ENCODE data around the gene EXOSC5.
A peak's percentile ranks its signal among the peaks of the same experiment; 100 is the strongest.
"Not testable (repeated sequence)": the region's sequence is repeated elsewhere in the genome, so short reads cannot be mapped to it uniquely, and the experiment has no call there.

EXOSC5 gene

DNA sequence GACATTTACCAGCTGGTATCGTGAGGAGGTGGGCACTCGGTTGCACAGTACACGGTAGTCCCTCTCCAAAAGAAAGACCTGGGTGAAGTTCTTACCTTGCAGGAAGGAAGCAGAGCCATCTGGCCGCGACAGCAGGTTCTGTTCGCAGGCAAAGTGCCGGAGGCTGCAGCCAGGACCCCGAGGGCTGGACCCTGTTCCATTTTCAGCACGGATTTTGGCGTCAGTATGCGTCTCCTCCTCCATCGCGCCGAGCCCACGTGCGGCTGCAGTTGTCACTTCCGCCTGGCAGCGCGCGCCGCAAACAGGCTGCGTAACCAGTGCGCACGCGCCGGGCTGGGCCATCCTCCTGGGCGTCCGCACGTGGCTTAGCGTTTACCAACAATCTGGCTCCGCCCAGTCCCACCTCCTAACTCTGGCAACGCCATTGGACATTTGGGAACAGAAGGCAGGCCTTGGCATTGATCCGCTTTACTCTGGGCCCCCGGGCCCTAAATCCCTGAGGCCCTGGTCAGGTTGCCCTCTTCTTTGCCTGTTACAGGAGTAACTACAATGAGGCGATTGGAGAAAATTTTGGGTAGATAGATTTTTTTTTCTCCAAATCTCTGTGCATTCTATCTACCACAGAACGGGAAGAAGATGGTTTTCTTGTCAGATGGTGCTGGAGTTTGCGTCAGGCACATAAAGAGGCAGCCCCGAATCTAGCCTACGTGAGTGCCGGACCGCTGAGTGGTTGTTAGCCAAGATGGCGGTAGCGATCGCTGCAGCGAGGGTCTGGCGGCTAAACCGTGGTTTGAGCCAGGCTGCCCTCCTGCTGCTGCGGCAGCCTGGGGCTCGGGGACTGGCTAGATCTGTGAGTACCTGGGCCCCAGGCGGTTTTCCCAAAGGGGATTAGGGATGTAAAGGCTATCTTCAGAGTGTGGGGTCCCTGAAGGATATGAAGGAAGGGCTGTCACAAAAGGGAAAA, at the start of gene EXOSC5, which contains the start of gene BCKDHA:
Gene EXOSC5, minus strand, starts transcription at position 274 of the 964 bp plus-strand sequence. Its CDS starts 31 bp downstream, at position 243.
Gene BCKDHA, plus strand, starts transcription at position 733 of the 964 bp plus-strand sequence. Its CDS starts 10 bp downstream, at position 743.
- FAIRE-seq (peak; percentile 79), DNase-seq (ENCODE audit: low spot score) (peak; percentile 99)

DNA sequence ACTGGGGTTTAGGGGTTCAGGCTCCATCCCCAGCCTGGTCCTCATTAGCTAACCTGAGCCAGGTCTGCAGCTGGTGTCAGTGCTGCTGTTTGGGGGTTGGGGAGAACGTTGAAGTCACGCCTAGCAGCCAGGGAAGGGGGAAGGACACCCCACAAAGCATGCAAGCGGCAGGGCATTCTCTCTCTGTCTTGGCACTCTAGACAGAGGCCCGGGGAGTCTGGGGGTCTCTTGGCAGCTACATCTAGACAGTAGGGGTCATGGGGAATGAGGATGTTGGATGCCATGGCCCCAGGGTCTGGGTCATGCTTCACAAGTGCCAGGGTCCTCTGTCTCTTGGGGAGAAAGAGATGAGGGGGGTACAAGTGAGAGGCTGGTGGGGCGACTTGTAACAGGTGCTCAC, 48.4 kb upstream of the EXOSC5 start:
- DNase-seq (ENCODE audit: low spot score) (no peak), FAIRE-seq (no peak)

DNA sequence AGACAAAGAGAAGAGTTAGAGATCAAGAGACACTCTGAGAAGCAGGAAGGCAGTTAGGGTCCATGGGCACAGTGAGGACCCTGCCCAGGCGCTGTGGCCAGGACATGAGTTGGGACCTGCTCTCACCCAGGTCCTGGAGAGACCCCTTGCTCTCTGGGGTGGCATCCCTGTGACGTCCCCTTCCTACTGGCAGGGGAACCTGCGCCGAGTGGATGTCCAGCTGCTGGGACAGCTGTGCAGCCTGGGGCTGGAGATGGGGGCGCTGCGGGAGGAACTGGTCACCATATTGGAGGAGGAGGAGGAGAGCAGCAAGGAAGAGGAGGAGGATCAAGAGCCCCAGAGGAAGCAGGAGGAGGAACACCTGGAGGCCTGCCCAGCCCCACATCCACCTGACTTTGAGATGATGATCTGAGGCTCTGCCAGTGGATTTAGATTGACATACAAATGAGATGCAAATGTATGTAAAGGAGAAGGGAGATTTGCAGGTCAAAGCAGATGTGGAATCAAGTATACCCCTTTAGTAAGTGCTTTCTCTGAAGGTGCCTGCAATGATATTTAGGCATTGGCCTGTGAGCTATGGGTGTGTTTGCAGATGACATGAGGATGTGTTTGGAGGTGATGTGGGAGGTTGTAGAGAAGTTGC, 46.8 kb upstream of the EXOSC5 start:
- no peak for FAIRE-seq
- no peak for DNase-seq (ENCODE audit: low spot score)

DNA sequence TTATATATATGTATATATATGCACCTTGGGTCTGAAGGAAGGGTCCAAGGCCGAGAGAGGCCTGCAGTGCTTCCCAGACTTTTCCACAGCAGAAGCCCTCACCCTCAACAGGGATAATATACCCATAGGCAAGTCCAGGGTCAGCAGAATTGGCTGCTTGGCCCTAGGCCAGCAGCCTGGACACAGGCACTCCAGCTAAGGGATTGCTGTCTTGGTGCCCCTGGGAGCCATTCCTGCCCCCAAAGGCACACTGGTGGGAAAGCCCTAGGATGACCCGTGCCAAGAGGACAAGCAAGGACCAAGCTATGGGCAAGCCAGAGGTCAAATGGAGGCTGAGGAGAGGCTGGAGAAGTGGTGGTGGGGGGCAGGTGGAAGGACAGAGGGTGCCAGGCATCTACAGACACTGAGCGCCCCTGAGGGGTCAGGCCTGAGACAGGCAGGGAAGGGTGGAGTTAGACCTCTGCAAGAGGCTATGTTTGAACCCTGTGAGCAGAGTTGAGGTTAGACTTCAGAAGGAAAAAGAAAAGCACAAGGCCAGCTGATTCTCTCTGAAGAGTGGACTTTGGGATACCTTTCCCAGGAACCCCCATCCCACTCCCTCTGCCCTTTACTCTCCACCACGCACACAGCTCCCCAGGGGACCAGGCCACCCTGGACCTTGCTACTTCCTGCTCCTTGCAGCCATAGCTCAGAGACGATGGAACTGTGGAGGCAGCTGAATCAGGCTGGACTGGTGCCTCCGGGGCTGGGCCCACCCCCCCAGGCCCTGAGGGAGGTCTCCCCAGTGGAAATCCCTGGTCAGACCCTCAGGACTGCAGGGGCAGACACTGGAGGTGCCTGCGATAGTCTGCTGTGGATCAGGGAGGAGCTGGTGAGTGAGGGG, 45.6 kb upstream of the EXOSC5 start, which contains the start of gene ERICH4:
Gene ERICH4, plus strand, starts transcription at position 684 of the 883 bp plus-strand sequence. Its CDS starts 14 bp downstream, at position 698.
- FAIRE-seq (no peak), DNase-seq (ENCODE audit: low spot score) (no peak)

DNA sequence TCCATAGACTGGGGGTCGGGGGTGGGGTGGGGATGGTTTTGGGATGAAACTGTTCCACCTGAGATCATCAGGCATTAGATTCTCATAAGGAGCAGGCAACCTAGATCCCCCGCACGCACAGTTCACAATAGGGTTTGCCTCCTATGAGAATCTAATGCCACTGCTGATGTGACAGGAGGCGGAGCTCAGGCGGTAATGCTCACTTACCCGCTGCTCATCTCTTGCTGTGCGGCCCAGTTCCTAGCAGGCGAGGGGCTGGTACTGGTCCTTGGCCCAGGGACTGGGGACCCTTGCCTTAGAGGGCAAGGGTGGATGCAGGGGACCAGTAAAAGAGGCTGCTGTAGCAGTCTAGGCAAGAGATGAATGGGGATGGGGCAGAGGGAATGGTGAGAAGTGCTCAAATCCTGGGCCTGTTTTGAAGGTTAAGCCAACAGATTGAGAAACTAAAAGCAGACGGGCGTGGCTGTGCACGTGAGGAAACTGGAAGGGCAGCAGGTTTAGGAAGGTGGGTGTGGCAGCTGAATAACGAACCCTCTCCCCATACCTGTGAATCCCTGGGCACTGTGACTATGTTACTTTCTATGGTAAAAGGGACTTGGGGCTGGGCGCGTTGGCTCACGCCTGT, 44.3 kb upstream of the EXOSC5 start:
- FAIRE-seq (no peak), DNase-seq (ENCODE audit: low spot score) (no peak)

DNA sequence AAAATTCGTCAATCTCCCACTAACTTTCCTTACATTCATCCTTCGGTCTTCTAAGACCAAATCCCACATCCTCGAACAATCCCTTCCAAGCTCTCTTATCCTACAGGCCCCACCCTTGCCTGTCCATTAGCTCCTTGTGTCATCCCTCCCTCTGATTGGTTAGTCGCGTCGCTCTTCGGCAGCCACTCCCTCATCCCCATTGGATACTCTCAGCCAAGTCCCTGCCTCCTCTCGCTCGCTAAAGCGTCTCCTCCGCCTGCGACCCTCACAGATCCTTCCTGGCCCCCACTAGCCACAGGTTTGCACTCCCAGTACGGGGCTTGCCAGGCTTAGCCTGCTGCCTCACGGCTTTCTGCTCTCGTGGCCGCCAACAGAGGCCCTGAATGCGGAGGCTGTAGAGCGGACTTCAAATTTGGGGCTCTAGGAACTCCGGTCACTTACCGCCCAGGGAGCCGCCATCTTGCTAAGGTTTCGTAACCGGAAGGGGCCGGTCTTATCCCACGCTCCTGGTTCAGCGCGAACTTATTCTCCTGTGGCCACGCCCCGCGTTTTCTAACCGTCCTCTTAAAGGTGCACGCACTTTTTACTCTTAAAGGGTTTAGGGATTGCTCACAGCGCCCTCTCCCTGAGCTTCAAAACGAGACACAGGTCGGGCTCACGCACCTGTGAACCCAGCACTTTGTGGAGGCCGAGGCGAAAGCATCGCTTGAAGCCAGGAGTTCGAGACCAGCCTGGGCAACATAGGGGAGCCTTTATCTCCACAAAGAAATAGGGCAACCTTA, 42.5 kb upstream of the EXOSC5 start, which contains the start of gene DMAC2:
Gene DMAC2, minus strand, starts transcription at position 472 of the 782 bp plus-strand sequence. Its CDS starts 13 bp downstream, at position 459.
- FAIRE-seq, result peak; percentile 50
- DNase-seq (ENCODE audit: low spot score), result peak; percentile 97

DNA sequence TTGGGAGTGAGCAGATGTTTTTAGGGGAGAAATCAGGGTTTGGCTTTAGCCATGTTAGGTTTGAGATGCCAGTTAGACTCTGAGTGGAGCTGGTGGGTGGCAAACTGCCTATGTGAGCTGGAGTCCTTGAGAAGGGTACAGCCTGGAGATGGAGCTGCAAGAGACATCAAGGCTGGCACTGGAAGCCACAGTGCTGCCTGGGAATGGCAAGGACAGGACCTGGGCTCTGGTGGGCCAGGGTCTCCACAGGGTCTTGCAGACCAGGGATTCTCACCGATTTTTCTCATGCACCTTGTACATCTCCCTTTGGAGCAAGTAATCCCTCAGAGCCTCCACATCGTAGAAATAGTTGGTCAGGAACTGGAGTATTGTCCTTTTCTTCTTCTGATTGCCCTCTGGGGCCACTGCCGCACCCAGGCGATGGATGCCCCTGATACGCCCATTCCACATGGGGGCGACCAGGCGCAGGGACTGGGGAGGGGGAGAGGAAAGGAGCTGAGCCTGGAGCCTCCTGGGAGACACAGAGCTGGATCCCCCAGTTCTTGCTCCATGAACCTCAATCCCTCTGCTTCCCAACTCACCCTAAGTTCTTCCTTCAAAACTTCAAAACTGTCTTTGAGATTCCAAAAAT, 40.9 kb upstream of the EXOSC5 start:
- FAIRE-seq, result no peak
- no peak for DNase-seq (ENCODE audit: low spot score)

DNA sequence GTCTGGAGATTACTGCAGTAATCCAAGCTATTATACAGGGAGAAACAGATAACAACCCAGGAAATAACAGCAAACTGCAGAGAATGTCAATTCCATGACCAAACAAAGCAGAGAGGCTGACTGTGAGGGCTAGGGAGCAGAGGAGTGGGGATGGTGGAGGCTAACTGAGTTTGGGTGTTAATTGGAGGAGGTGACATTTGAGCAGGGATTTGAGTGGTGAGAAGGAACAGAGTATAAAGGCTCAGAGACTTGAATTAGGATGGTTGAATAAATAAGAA, 39.5 kb upstream of the EXOSC5 start:
- FAIRE-seq (no peak), DNase-seq (ENCODE audit: low spot score) (no peak)

DNA sequence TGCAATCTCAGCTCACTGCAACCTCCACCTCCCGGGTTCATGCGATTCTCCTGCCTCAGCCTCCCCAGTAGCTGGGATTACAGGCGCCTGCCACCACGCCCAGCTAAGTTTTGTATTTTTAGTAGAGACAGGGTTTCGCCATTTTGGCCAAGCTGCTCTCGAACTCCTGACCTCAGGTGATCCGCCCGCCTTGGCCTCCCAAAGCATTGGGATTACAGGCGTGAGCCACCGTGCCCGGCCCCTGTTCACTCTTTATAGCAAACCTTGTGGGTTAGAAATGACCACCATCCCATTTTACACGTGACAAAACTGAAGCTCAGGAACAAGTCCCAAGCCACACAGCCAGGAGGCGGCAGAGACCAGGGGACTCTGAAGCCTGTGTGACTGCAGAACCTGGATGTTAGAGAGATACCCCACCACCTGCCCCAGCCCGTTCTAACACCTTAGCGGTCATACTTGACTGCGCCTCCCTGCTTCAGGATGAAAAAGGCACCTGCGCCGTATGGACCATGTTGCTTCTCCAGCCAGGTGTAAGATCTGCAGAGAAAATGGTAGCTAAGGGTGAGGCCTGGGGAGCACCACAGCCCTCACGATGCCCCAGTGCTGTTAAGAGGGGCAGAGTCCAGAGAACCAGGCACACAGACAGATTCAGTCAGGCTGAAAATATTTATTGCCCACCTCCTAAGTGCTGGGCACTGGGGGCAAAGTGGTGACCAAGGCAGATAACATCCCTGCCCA, 38.9 kb upstream of the EXOSC5 start:
- DNase-seq (ENCODE audit: low spot score) (no peak), FAIRE-seq (no peak)

DNA sequence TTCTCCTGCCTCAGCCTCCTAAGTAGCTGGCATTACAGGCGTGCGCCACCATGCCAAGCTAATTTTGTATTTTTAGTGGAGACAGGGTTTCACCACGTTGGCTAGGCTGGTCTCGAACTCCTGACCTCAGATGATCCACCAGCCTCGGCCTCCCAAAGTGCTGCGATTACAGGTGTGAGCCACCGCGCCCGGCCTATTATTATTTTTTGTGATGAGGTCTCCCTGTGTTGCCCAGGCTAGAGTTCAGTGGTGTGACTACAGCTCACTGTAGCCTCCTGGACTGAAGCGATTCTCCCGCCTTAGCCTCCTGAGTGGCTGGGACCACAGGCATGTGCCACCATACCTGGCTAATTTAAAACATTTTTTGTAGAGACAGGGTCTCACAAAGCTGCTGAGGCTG, 38.2 kb upstream of the EXOSC5 start:
- not testable (repeated sequence) for DNase-seq (ENCODE audit: low spot score); FAIRE-seq

DNA sequence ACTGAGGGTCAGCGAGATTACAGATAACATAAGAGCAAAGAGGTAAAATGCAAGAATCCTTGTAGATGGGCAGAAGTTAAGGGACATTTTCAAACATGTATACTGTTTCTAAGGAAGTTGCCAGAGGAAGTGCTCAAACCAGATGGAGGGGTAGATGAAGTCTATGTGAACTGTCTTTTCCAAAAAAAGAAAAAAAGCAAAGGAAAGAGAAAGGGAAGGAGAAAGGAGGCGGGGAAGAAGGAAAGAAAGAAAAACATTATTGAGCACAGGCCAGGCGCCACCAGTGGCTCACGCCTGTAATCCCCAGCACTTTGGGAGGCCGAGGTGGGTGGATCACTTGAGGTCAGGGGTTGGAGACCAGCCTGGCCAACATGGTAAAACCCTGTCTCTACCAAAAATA, 37.3 kb upstream of the EXOSC5 start:
- no peak for DNase-seq (ENCODE audit: low spot score)
- FAIRE-seq, result no peak

DNA sequence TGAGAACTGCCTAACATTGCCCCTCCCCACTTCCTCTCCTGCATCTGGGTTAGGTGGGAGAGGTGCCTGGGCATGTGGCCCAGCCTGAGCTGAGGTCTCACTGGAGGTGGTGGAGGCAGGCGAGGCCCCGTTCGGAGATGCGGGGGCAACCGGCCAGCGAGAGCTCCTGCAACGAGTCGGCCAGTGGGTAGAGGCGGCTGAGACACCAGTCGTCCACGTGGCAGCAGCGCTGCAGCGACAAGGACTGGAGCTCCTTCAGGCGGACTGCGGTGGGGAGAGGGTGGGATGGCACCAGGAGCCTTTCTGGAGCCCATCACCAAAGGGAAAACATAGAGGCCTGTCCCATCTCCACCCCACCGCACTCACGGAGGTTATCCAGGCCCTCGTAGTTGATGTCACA, 36.0 kb upstream of the EXOSC5 start:
- FAIRE-seq, result no peak
- no peak for DNase-seq (ENCODE audit: low spot score)

DNA sequence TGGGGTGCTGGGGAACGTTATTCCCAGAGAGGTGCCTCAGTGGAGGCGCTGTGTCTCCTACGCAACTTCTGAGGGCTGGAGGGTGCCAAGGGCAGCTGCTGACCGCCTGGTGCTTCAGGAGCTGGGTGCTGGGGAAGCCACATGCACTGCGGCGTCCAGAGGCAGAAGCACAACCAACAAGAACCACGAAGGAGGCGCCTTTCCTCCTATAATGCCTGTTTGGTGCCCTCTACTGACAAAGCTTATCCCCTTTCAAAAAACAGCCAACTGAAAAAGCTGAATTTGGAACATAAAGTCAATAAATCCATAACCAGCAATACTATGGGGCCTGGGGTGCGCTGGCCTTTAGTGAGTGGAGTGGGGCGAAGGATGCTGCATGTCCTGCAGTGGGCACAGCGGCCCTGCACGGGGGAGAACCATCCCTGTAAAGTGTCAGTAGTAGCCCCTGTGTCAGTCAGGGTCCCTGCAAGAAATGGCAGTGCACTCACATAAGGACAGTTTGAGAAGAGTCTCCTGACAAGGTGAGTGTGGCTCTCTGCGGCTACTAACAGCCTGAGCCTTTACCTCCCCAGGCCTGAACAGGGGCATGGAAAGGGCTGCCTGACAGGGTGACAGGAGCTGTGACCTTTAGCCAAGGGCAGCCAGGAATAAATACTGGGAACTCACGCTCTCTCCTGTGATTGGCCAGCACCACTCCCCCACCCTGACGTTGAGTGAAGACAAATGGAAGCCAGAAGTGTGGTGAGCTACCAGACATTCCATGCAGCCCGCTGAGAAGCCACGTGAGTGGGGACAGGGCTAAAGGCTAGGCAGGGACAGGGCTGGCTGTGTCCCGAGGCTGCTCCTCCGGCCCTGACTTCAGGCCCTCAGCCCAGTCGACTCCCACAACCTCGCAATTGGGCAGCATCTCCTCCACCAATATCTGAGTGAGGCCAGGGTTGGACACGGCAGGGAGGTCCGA, 34.5 kb upstream of the EXOSC5 start:
- DNase-seq (ENCODE audit: low spot score) (no peak), FAIRE-seq (no peak)

DNA sequence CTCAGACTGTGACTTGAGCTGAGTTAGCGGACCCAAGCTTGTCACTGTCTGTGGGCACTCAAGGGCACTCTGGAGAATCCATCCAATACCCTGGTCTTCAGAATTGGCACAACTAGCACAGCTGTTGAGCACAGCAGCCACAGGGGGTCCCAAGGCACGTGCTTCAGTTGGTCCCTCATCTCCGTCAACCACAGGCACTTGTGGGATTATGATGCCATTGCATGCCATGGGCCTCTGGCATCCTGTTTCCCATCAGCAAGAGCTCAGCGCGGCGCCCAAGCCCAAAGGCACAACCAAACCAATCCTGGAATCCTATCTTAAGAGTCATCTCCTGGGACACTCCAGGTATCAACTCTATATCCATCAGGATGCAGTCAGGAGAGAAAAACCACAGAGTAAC, 33.8 kb upstream of the EXOSC5 start:
- FAIRE-seq, result no peak
- no peak for DNase-seq (ENCODE audit: low spot score)

DNA sequence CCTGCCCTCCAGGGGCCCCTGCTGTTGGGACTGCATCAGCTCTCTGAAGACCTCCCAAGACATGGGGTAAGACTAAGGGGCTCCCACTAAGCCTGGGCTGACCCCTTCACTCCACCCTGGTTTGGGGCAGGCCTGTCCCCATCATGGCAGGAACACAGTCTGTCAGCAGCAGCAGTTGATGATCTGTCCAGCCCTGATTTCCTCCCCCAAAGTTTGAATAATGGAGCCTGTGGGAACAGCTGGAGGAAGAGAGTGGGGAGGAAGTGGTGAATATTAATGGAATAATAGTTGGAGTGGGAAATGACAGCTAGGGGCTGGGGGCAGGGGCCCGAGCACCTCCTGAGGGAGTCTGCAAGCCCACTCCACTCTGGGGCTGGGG, 31.3 kb upstream of the EXOSC5 start:
- no peak for DNase-seq (ENCODE audit: low spot score)
- FAIRE-seq, result no peak

DNA sequence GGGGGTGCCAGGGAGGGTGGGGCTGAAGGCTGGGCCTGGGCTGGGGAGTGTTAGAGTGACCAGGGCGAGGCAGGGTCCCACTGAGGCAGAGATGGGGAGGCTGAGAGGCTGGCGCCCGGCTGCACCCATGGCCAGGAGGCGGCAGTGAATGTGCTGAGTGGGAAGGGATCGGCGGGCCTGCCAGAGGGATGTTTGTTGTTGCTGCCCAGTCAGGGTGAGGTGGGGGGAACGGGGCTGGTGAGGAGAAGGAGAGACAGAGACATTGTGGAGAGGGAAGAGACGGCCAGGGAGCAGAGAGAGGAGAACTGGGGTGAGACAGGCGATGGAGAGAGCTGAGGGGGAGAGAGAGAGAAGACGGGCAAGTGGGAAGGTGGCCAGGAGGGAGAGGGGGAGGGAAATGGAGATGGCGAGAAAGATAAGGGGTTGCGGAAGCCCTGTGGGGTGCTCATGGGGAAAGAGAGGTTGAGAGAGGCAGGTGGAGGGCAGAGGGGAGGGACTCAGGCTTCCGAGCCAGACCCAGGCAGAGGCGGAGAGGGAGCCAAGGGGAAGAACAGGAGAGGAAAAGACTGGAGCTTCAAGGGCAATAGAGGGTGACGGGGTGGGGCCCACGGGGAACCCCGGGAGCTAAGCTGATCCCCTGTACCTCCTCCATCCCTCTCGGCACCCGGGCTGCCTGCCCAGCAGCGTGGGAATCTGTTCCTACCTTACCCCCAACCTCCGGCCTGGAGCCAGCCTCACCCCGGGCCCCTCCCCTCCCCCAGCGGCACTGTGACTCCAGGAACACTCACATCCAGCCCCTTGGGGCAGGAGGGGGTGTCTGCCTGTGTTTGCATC, 30.7 kb upstream of the EXOSC5 start:
- no peak for FAIRE-seq

More for the DNA sequence above, 30.7 kb upstream of the EXOSC5 start:
- no peak for DNase-seq (ENCODE audit: low spot score)
